Fibroblast of the aortic adventitia (primary cell): ENCODE results near the gene RPL6. TPM values are rescaled to one million over a fixed set of nuclear protein-coding genes. Genes with fewer than 3 reads are reported as not detected.
A peak's percentile ranks its signal among the peaks of the same experiment; 100 is the strongest.
"Not testable (repeated sequence)": the region's sequence is repeated elsewhere in the genome, so short reads cannot be mapped to it uniquely, and the experiment has no call there.

Experiments used
- DNase-seq: peaks from one replicate; pipeline ENCODE4 v3.0.0-alpha.2; 2010; ENCODE audit warnings: low read depth
- H3K4me3 ChIP-seq: 2 replicates; pipeline ENCODE4 v1.5.1; 2011; ENCODE audit warnings: low read depth, mild to moderate bottlenecking, control low read depth, low read length, moderate library complexity
- CTCF ChIP-seq: IDR thresholded peaks from 2 replicates; pipeline ENCODE4 v1.5.1; 2011; ENCODE audit warnings: mild to moderate bottlenecking, low read length, control low read depth, inconsistent platforms; ENCODE audit not compliant: insufficient read depth
- total RNA-seq: library from RNA; depleted of rRNA; stranded (reverse); fragments of >200 nt; gene quantifications from 2 replicates; pipeline ENCODE4 v1.2.3, GENCODE V29; 2012; ENCODE audit warnings: low replicate concordance

Gene RPL6
- total RNA-seq: 1,546 and 1,914 TPM in 2 replicates

DNA sequence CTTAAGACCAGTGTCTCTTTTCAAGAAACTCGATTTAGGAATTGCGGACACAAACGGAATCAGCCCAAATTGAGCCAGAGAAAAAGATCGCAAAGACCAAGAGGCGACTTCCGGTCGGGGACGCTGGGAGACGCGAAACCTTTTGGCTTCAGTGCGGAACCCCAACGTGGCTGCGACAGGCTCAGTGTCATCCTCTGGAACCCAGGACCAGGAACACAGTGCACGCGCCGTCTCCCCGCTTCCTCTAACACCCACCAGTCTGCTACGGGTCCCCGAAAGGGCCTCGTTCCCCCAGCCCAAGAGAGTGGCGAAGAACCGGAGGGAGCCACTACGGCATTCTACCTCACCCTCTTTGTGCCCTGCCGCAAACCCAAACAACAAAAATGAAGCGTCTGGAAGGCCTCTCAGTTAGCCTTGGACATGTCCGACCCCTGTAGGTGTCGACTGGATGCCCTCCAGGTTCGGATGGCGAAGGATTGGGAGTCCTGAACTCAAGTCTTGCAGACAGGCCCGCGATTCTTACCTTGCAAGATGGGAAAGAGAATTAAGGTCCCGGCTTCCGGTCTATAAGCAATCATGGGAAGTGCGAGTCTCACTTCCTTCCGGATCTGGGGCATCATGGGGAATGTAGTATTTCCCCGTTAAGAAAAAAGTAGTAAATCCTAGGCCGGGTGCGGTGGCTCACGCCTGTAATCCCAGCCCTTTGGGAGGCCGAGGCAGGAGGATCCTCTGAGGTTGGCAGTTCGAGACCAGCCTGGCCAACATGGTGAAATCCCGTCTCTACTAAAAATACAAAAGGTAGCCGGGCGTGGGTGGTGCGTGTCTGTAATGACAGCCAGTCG is at the start of gene RPL6:
Gene RPL6, minus strand, starts transcription at position 542 of the 842 bp plus-strand sequence. CDS start 949 bp downstream, outside the sequence.
- peak; percentile 95 for DNase-seq
- H3K4me3 ChIP-seq: peak within 1 kb of the TSS; percentile 89
- TF ChIP-seq CTCF: no peak

- no peak overlapping the region for H3K4me3 ChIP-seq
- no peak for TF ChIP-seq CTCF
- DNase-seq: no peak
These were observed 49.3 kb upstream of the RPL6 start for GRCh38 chr12:112458751-112459150.

DNA sequence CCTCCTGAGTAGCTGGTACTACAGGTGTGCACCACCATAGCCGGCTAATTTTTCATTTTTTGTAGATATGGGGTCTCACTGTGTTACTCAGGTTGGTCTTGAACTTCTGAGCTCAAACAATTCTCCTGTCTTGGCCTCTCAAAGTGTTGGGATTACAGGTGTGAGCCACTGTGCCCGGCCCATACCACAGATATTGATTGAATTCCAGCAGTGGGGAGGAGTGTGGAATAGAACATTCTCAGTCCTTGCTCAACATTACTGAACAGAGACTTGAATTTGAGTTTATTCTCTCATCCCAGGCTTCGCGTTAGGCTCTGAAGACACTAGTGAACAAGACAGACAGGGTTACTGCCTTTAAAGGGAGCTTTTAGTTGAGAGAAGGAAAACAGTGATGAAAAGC is 48.9 kb upstream of the RPL6 start:
- DNase-seq: no peak
- H3K4me3 ChIP-seq: no peak overlapping the region
- no peak for TF ChIP-seq CTCF

GRCh38 chr12:112457142-112457541 is 47.7 kb upstream of the RPL6 start:
- not testable (repeated sequence) for DNase-seq, H3K4me3 ChIP-seq

DNA sequence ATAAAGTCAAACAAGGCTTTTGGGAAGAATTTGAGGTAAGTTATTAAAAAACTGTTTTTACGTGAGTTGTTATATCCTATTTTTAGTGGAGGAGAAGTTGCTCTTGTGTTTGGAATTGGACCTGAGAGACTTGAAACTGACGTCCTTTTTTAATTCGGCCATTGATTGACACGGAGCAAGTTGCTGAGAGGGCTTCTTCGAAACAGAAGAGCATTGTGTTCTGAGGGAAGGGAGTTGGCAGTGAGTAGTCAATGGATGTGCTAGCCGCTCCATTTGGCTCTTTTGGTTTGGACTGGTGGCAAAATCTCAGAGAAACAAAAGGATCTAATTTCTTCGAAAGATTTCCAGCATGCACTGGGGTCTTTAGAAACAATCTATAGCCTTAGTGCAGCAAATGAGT is 46.6 kb upstream of the RPL6 start:
- DNase-seq: no peak
- no peak for TF ChIP-seq CTCF
- no peak overlapping the region for H3K4me3 ChIP-seq

DNA sequence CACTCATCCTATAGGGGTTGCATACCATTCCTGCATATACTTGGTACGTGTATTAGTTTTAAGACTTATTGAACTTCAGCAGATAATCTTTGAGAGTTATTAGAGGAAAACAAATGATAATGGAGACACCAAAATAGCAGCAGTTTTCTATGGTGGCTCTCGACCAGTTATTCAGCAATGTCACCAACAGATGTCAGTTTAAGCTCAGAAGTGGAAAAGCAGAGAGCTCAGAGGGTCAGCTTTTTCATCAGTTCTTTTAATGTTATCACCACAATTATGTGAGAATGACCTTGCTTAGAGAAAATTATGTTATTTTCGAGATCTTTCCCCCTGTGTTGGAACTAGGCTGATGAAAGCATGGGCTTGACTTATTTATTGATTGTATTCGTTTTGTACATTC is 41.3 kb upstream of the RPL6 start:
- no peak for DNase-seq
- TF ChIP-seq CTCF: no peak
- H3K4me3 ChIP-seq: no peak overlapping the region

DNA sequence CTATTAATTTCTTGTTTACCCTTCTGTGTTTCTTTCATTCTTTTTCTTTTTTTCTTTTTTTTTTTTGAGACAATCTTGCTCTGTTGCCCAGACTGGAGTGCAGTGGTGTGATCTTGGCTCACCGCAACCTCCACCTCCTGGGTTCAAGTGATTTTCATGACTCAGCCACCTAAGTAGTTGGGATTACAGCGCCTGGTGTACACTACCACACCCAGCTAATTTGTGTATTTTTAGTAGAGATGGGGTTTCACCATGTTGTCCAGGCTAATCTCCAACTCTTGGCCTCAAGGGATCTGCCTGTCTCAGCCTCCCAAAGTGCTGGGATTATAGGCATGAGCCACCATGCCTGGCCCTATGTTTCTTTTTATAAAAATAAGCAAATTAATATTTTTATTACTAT is 38.8 kb upstream of the RPL6 start:
- H3K4me3 ChIP-seq: not testable (repeated sequence)
- DNase-seq: peak; percentile 53

DNA sequence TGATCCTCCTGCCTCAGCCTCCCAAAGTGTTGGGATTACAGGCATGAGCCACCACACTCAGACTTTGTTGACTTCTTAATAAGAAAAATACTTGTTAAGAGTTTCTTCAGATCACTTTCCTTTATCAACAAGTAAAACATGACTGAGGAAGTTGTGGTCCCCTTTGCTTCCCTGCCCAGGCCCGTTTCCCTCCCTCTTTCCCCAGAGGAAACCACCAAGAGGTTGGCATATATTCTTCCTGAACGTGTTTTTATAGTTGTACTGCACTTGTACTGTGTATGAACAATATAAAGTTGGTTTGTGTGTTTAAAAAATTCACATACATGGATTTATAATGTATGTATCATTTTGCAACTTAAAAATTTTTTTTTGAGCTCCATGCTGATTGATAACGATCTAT is 37.7 kb upstream of the RPL6 start:
- no peak for DNase-seq
- no peak overlapping the region for H3K4me3 ChIP-seq
- no peak for TF ChIP-seq CTCF
